IMR-90 (cell line): ENCODE results near the gene PEAK1. TPM values are rescaled to one million over a fixed set of nuclear protein-coding genes. Genes with fewer than 3 reads are reported as not detected.
"Not testable (repeated sequence)": the region's sequence is repeated elsewhere in the genome, so short reads cannot be mapped to it uniquely, and the experiment has no call there.

Experiments used
- ATAC-seq: fragments of 200-7000 bp; cut with Tn5 transposase; 2 replicates; pipeline ENCODE4 v1.9.1; 2020; ENCODE audit warnings: low read depth, mild to moderate bottlenecking, moderate library complexity
- BruUV-seq: library from RNA; stranded (reverse); fragments of 400-500 nt; replicated peaks from 2 replicates; lab custom pipeline; 2021; lab: Mats Ljungman, UMichigan
- CTCF ChIA-PET: fragments of 300-600 bp; formaldehyde crosslinking; extraction: SDS; loops from one replicate; lab custom pipeline; 2021; ENCODE audit warnings: antibody characterized with exemption; lab: Yijun Ruan, JAX
- POLR2A ChIA-PET: fragments of 300-600 bp; sonication (Branson Sonifier 250); formaldehyde crosslinking; loops from one replicate; lab custom pipeline; 2022; ENCODE audit warnings: antibody characterized with exemption; ENCODE audit not compliant: unreplicated experiment; lab: Charles Lee
- DNase-seq: peaks from one replicate; pipeline ENCODE4 v3.0.0; 2013
- H2AFZ ChIP-seq: replicated peaks from 2 replicates; pipeline ENCODE3; 2013; ENCODE audit warnings: low read length, mild to moderate bottlenecking; ENCODE audit not compliant: poor library complexity
- H2AK5ac ChIP-seq: 2 replicates; pipeline ENCODE4 v1.6.1; 2013; ENCODE audit warnings: low read depth, low read length, inconsistent platforms
- H2AK9ac ChIP-seq: replicated peaks from 2 replicates; pipeline ENCODE3; 2013; ENCODE audit warnings: mild to moderate bottlenecking, low read depth, low read length, moderate library complexity; ENCODE audit not compliant: poor library complexity
- H2BK120ac ChIP-seq: 2 replicates; pipeline ENCODE4 v1.6.1; 2013; ENCODE audit warnings: low read depth, low read length, inconsistent platforms
- H2BK15ac ChIP-seq: 3 replicates; pipeline ENCODE4 v1.6.1; 2013; ENCODE audit warnings: low read depth, low read length, inconsistent platforms
- H2BK20ac ChIP-seq: 2 replicates; pipeline ENCODE4 v1.6.1; 2013; ENCODE audit warnings: low read depth, mild to moderate bottlenecking, inconsistent platforms, low read length, moderate library complexity
- H2BK5ac ChIP-seq: 2 replicates; pipeline ENCODE4 v1.6.1; 2013; ENCODE audit warnings: mild to moderate bottlenecking, low read depth, low read length, inconsistent platforms; ENCODE audit not compliant: poor library complexity, severe bottlenecking
- H3K14ac ChIP-seq: replicated peaks from 2 replicates; pipeline ENCODE4 v1.6.1; 2013; ENCODE audit warnings: low read depth, low read length, inconsistent platforms
- H3K18ac ChIP-seq: 2 replicates; pipeline ENCODE4 v1.6.1; 2013; ENCODE audit warnings: low read depth, low read length, control low read depth
- H3K23ac ChIP-seq: 2 replicates; pipeline ENCODE4 v1.6.1; 2013; ENCODE audit warnings: low read depth, low read length, inconsistent platforms
- H3K27ac ChIP-seq: 2 replicates; pipeline ENCODE4 v1.5.1; 2013; ENCODE audit warnings: mild to moderate bottlenecking, control low read depth, low read length; ENCODE audit not compliant: insufficient read depth
- H3K27me3 ChIP-seq: 2 replicates; pipeline ENCODE4 v1.6.1; 2013; ENCODE audit warnings: low read length; ENCODE audit not compliant: control insufficient read depth, insufficient read depth
- H3K36me3 ChIP-seq: 2 replicates; pipeline ENCODE4 v1.6.1; 2013; ENCODE audit warnings: low read length, mixed read lengths; ENCODE audit not compliant: control insufficient read depth, insufficient read depth
- H3K4ac ChIP-seq: 2 replicates; pipeline ENCODE4 v1.6.1; 2013; ENCODE audit warnings: low read depth, low read length, inconsistent platforms
- H3K4me1 ChIP-seq: 2 replicates; pipeline ENCODE4 v1.6.1; 2013; ENCODE audit warnings: low read length, mixed read lengths; ENCODE audit not compliant: control insufficient read depth, insufficient read depth
- H3K4me2 ChIP-seq: 2 replicates; pipeline ENCODE4 v1.6.1; 2013; ENCODE audit warnings: low read depth, mild to moderate bottlenecking, control low read depth, low read length, moderate library complexity
- H3K4me3 ChIP-seq: 2 replicates; pipeline ENCODE4 v1.5.1; 2013; ENCODE audit warnings: low read depth, mild to moderate bottlenecking, control low read depth, low read length, moderate library complexity; ENCODE audit not compliant: insufficient read depth
- H3K56ac ChIP-seq: 2 replicates; pipeline ENCODE4 v1.6.1; 2013; ENCODE audit warnings: low read length, inconsistent platforms; ENCODE audit not compliant: insufficient read depth; ENCODE audit errors: extremely low read depth
- H3K79me1 ChIP-seq, 2 experiments: 2 replicates each; pipeline ENCODE4 v1.6.1; 2013; ENCODE audit warnings: low read length in 2 of 2, inconsistent platforms in 1 of 2, low read depth in 1 of 2
- H3K9ac ChIP-seq: 2 replicates; pipeline ENCODE4 v1.6.1; 2013; ENCODE audit warnings: low read depth, low read length, control low read depth
- H3K9me1 ChIP-seq: 2 replicates; pipeline ENCODE4 v1.6.1; 2013; ENCODE audit warnings: low read length, inconsistent platforms; ENCODE audit not compliant: insufficient read depth
- H3K9me3 ChIP-seq: 2 replicates; pipeline ENCODE4 v1.6.1; 2013; ENCODE audit warnings: low read length; ENCODE audit not compliant: control insufficient read depth, insufficient read depth
- H4K20me1 ChIP-seq: 2 replicates; pipeline ENCODE4 v1.6.1; 2013; ENCODE audit warnings: low read length, inconsistent platforms; ENCODE audit not compliant: insufficient read depth
- H4K5ac ChIP-seq: 2 replicates; pipeline ENCODE4 v1.6.1; 2013; ENCODE audit warnings: mild to moderate bottlenecking, low read depth, low read length, control low read depth
- H4K8ac ChIP-seq, 2 experiments: 2 replicates each; pipeline ENCODE4 v1.6.1; 2013; ENCODE audit warnings: low read depth in 2 of 2, low read length in 2 of 2, control low read depth in 1 of 2, inconsistent platforms in 1 of 2
- H4K91ac ChIP-seq: 2 replicates; pipeline ENCODE4 v1.6.1; 2013; ENCODE audit warnings: low read depth, low read length, inconsistent platforms; ENCODE audit not compliant: insufficient read depth
- WGBS, 2 experiments: methylation state at CpG; one replicate each; pipeline versions ENCODE4 v1.1.5 to v1.1.7; 2013; ENCODE audit warnings: missing lambda C conversion rate in 2 of 2; ENCODE audit not compliant: insufficient read length in 1 of 2; ENCODE audit errors: extremely low coverage in 2 of 2; 5-methylcytosine and 5-hydroxymethylcytosine counted together
- dilution Hi-C: fragments of 300-500 bp; cut with HindIII; formaldehyde crosslinking; loops from one replicate; pipeline ENCODE4 v1.14.3; 2018; ENCODE audit warnings: low sequenced_read_pairs; ENCODE audit not compliant: unreplicated experiment
- in situ Hi-C: fragments of 300-500 bp; cut with MboI; formaldehyde crosslinking; loops from 3 replicates; pipeline ENCODE4 v1.14.3; 2019; ENCODE audit warnings: low sequenced_read_pairs, inconsistent platforms, mixed read lengths
- intact Hi-C: fragments of 100-400 bp; cut with micrococcal nuclease; formaldehyde crosslinking; loops from 2 replicates; pipeline ENCODE4 v1.10.0; 2022
- polyA plus RNA-seq, 3 experiments: library from polyadenylated mRNA; depleted of rRNA; stranded (reverse); fragments of >200 nt; gene quantifications; 2 replicates each; pipeline ENCODE4 v1.2.3, GENCODE V29; 2012; ENCODE audit warnings: low replicate concordance in 1 of 3
- total RNA-seq: library from RNA; depleted of rRNA; stranded (reverse); fragments of >200 nt; gene quantifications from 2 replicates; pipeline ENCODE4 v1.2.3, GENCODE V29; 2012

The PEAK1 gene
- total and polyA plus RNA-seq, 2 of the 4 experiments (the other 2 are of a cell fraction) = 21.5 to 43.9 TPM

DNA sequence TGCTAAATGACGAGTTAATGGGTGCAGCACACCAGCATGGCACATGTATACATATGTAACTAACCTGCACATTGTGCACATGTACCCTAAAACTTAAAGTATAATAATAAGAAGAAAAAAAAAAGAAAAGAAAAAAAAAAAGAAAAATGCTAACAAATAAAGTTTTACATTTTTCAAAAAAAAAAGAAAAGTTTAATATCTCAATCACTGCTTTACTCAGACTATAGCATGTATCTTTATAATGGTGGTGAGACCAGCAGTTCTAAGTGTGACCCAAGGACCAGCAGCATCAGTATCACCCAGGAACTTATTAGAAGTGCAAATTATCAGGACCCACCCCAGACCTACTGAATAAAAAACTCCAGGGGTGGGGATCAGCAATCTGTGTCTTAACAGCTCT lies 243.8 kb downstream of the PEAK1 start:
- Histone ChIP-seq H3K36me3 (peaks cover 13% of the 10 kb centered on the region), H3K9me1 (peaks cover 15% of the 10 kb centered on the region), H3K79me1 (peaks cover 0 to 55% of the 10 kb centered on the region in 2 experiments)
- H2AFZ ChIP-seq, H3K4me1 ChIP-seq, in situ Hi-C loops, dilution Hi-C loops, POLR2A ChIA-PET, intact Hi-C loops, BruUV-seq, DNase-seq, H3K9ac ChIP-seq, H3K14ac ChIP-seq, H3K4ac ChIP-seq, H2BK120ac ChIP-seq, H3K18ac ChIP-seq, H2BK20ac ChIP-seq, H3K27ac ChIP-seq, CTCF ChIA-PET, H3K23ac ChIP-seq, H2BK5ac ChIP-seq, H2BK15ac ChIP-seq, H3K4me3 ChIP-seq, H3K4me2 ChIP-seq, H2AK5ac ChIP-seq, H3K9me3 ChIP-seq, H4K20me1 ChIP-seq, ATAC-seq, H4K8ac ChIP-seq, H2AK9ac ChIP-seq, H3K56ac ChIP-seq, H3K27me3 ChIP-seq, H4K5ac ChIP-seq, H4K91ac ChIP-seq: not testable (repeated sequence)
- no CpG with 5 or more reads among the region's 1 CpG for WGBS, 2 experiments
